Fibroblast of the conjunctiva (primary cell): Measurements from ENCODE around the gene CCDC8.
"Not testable (repeated sequence)": the region's sequence is repeated elsewhere in the genome, so short reads cannot be mapped to it uniquely, and the experiment has no call there.

ENCODE experiments used
- DNase-seq: peaks from one replicate; pipeline ENCODE4 v3.0.0-alpha.2; 2010; ENCODE audit warnings: low read depth

The CCDC8 gene

GRCh38 chr19:46413262-46414031 lies at the start of gene CCDC8:
Gene CCDC8, minus strand, starts transcription at chr19:46413564. Its CDS starts 754 bp downstream, at chr19:46412810.
- peak; percentile 95 for DNase-seq

GRCh38 chr19:46461537-46461936 lies 48.2 kb upstream of the CCDC8 start:
- no peak for DNase-seq

- DNase-seq = no peak
Measured at GRCh38 chr19:46460981-46461380, 47.6 kb upstream of the CCDC8 start.

GRCh38 chr19:46460055-46460454 lies 46.7 kb upstream of the CCDC8 start:
- DNase-seq = no peak

GRCh38 chr19:46456930-46457329 lies 43.6 kb upstream of the CCDC8 start:
- no peak for DNase-seq

GRCh38 chr19:46454244-46454643 lies 40.9 kb upstream of the CCDC8 start:
- no peak for DNase-seq

- DNase-seq = no peak
Measured at GRCh38 chr19:46453661-46454060, 40.3 kb upstream of the CCDC8 start.

- DNase-seq = no peak
Measured at GRCh38 chr19:46452186-46452585, 38.8 kb upstream of the CCDC8 start.

- DNase-seq = no peak
Measured at GRCh38 chr19:46451352-46451751, 38.0 kb upstream of the CCDC8 start.

GRCh38 chr19:46450737-46451136 lies 37.4 kb upstream of the CCDC8 start:
- DNase-seq = no peak

- DNase-seq = no peak
Measured at GRCh38 chr19:46449228-46449627, 35.9 kb upstream of the CCDC8 start.

GRCh38 chr19:46448601-46449000 lies 35.2 kb upstream of the CCDC8 start:
- no peak for DNase-seq

- DNase-seq = no peak
Measured at GRCh38 chr19:46447824-46448223, 34.5 kb upstream of the CCDC8 start.

GRCh38 chr19:46447006-46447405 lies 33.6 kb upstream of the CCDC8 start:
- DNase-seq = no peak

- no peak for DNase-seq
Measured at GRCh38 chr19:46446021-46446420, 32.7 kb upstream of the CCDC8 start.

- DNase-seq = peak; percentile 51
Measured at GRCh38 chr19:46442808-46443450, 29.6 kb upstream of the CCDC8 start.

GRCh38 chr19:46441866-46442265 lies 28.5 kb upstream of the CCDC8 start:
- no peak for DNase-seq

GRCh38 chr19:46435689-46436088 lies 22.3 kb upstream of the CCDC8 start:
- DNase-seq = not testable (repeated sequence)

GRCh38 chr19:46435009-46435408 lies 21.6 kb upstream of the CCDC8 start:
- DNase-seq = no peak

- not testable (repeated sequence) for DNase-seq
Measured at GRCh38 chr19:46433470-46433869, 20.1 kb upstream of the CCDC8 start.

- no peak for DNase-seq
Measured at GRCh38 chr19:46431824-46432223, 18.5 kb upstream of the CCDC8 start.

GRCh38 chr19:46429999-46430398 lies 16.6 kb upstream of the CCDC8 start:
- DNase-seq = no peak

GRCh38 chr19:46428239-46429135 lies 15.1 kb upstream of the CCDC8 start, which contains the start of gene PNMA8C:
Gene PNMA8C, minus strand, starts transcription at chr19:46428936. Its CDS starts 577 bp downstream, at chr19:46428359.
- DNase-seq = no peak
